ENCODE results near the gene CENATAC.

DNA sequence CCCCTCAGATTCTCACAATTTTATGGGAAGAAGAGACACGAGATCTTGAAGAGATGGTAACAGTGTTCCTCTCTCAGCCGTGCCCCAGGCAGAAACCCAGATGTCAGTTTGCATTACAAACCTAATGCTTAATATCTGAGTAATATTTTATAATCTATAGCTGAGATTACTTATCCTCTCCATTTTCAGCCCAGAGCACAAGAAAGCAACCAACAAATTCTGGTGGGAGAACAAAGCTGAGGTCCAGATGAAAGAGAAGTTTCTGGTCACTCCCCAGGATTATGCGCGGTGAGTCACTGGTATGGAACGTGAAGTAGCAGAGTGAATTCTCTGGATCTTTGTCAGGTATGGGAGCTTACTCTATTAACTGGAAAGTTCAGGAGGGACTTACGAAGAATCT, 884 bp downstream of the CENATAC start:
- TF ChIP-seq SIN3A (IDR thresholded peaks at IDR 0.05; ENCODE audit: borderline replicate concordance, insufficient read depth, low read length) (no peak), POLR2AphosphoS5 (IDR thresholded peaks at IDR 0.05; ENCODE audit: low read depth, low read length) (no peak)
- TF ChIP-seq, protein P1, sequence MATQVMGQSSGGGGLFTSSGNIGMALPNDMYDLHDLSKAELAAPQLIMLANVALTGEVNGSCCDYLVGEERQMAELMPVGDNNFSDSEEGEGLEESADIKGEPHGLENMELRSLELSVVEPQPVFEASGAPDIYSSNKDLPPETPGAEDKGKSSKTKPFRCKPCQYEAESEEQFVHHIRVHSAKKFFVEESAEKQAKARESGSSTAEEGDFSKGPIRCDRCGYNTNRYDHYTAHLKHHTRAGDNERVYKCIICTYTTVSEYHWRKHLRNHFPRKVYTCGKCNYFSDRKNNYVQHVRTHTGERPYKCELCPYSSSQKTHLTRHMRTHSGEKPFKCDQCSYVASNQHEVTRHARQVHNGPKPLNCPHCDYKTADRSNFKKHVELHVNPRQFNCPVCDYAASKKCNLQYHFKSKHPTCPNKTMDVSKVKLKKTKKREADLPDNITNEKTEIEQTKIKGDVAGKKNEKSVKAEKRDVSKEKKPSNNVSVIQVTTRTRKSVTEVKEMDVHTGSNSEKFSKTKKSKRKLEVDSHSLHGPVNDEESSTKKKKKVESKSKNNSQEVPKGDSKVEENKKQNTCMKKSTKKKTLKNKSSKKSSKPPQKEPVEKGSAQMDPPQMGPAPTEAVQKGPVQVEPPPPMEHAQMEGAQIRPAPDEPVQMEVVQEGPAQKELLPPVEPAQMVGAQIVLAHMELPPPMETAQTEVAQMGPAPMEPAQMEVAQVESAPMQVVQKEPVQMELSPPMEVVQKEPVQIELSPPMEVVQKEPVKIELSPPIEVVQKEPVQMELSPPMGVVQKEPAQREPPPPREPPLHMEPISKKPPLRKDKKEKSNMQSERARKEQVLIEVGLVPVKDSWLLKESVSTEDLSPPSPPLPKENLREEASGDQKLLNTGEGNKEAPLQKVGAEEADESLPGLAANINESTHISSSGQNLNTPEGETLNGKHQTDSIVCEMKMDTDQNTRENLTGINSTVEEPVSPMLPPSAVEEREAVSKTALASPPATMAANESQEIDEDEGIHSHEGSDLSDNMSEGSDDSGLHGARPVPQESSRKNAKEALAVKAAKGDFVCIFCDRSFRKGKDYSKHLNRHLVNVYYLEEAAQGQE (IDR thresholded peaks at IDR 0.05; ENCODE audit: insufficient read depth in 1 of 2, low read depth in 2 of 2, low read length in 2 of 2): no peak

Measured in PFSK-1 (cell line).